Sigmoid colon (tissue), 4 donors: ENCODE data around the gene IFI35.

Source experiments
- EP300 ChIP-seq, 4 donors: sonication (generic); formaldehyde crosslinking; IDR thresholded peaks; one replicate each; pipeline ENCODE4 v1.6.1; 2017; ENCODE audit warnings: antibody characterized with exemption in 4 of 4
- POLR2AphosphoS5 ChIP-seq, 4 donors: sonication (generic); formaldehyde crosslinking; IDR thresholded peaks; one replicate each; pipeline ENCODE4 v1.6.1; 2017; ENCODE audit warnings: antibody characterized with exemption in 4 of 4
- TF ChIP-seq, protein P1 (sequence below), 4 experiments: fragments of 450-650 bp in 3 of 4; fragments of 200-600 bp in 1 of 4; IDR thresholded peaks; one replicate each; pipeline ENCODE4 v1.5.1; 2016 to 2019; ENCODE audit warnings: antibody characterized with exemption in 4 of 4, mild to moderate bottlenecking in 3 of 4, moderate library complexity in 2 of 4

DNA sequence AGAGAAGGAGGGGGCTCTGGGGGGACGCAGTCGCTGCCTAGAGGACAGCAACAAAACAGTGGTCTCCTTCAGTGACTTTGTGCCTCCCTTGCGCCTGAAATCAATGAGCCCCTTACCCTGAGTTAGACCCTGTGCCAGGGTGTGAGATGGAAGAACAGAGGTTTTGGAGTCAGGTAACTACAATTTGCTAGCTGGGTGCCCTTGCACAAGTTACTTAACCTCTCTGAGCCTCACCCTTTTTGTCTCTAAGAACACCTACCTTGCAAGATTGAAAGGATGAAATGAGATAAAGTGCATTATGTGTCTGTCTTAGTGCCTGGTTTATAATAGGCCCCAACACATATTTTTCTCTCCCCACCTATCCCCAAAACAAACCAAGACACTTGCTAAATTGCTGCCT lies 28.3 kb downstream of the IFI35 start:
- TF ChIP-seq, protein P1, sequence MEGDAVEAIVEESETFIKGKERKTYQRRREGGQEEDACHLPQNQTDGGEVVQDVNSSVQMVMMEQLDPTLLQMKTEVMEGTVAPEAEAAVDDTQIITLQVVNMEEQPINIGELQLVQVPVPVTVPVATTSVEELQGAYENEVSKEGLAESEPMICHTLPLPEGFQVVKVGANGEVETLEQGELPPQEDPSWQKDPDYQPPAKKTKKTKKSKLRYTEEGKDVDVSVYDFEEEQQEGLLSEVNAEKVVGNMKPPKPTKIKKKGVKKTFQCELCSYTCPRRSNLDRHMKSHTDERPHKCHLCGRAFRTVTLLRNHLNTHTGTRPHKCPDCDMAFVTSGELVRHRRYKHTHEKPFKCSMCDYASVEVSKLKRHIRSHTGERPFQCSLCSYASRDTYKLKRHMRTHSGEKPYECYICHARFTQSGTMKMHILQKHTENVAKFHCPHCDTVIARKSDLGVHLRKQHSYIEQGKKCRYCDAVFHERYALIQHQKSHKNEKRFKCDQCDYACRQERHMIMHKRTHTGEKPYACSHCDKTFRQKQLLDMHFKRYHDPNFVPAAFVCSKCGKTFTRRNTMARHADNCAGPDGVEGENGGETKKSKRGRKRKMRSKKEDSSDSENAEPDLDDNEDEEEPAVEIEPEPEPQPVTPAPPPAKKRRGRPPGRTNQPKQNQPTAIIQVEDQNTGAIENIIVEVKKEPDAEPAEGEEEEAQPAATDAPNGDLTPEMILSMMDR (IDR thresholded peaks at IDR 0.05), result no peak
- no peak for TF ChIP-seq EP300 (IDR thresholded peaks at IDR 0.05)
- no peak for TF ChIP-seq POLR2AphosphoS5 (IDR thresholded peaks at IDR 0.05)
